ENCODE data around the gene PTPRM. TPM values are rescaled to one million over a fixed set of nuclear protein-coding genes. Genes with fewer than 3 reads are reported as not detected.

PTPRM gene
- total RNA-seq, 1 experiment from 2014 or later: 45.6 TPM

DNA sequence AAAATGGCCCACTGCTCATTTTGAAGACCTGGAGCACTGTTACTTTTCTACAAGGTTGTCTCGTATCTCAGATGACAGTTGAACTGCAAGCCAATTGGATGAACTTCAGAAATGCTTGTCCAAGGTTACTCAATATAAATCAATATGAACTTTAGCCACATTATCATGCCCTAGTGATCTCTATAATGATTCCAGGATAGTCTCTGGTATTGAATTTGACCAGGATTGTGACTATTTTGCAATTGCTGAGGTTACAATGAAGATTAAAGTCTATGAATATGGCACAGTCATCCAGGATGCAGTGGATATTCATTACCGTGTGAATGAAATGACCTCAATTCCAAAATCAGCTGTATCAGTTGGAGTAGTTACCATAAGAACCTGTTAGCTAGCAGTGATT, 846.1 kb downstream of the PTPRM start:
- no peak for TF ChIP-seq EZH2 (IDR thresholded peaks at IDR 0.05; ENCODE audit: low read length, unreplicated experiment)
- no peaks in the 10 kb centered on the region for H3K36me3 ChIP-seq (ENCODE audit: low read depth, low read length)
- intact Hi-C loops (cut with micrococcal nuclease): no loop called here
- no peak for ATAC-seq
- no peaks in the 10 kb centered on the region for H4K20me1 ChIP-seq (ENCODE audit: low read length)
- no peak overlapping the region for H3K9ac ChIP-seq (ENCODE audit: low read length)
- no TSS peak for BruUV-seq (replicated peaks)
- H2AFZ ChIP-seq (ENCODE audit: low read length): no peak overlapping the region
- no peak for DNase-seq
- H3K9me2 ChIP-seq (replicated peaks; ENCODE audit: low read length): no peaks in the 10 kb centered on the region
- H3K4me1 ChIP-seq (ENCODE audit: insufficient read depth, low read length): no peaks in the 10 kb centered on the region
- ChIA-PET CTCF (no interaction called here), POLR2A (ENCODE audit: unreplicated experiment) (no interaction called here)
- H3K4me2 ChIP-seq (ENCODE audit: low read length): no peak overlapping the region
- H3K79me2 ChIP-seq (ENCODE audit: low read length): no peaks in the 10 kb centered on the region
- H3K9me3 ChIP-seq (ENCODE audit: low read length): 0 out of 2 replicates have a peak, but pooled peaks cover 9% of the 10 kb centered on the region
- no peak overlapping the region for H3K27ac ChIP-seq (ENCODE audit: low read length)
- H3K27me3 ChIP-seq (ENCODE audit: low read length): no peaks in the 10 kb centered on the region
- no peak overlapping the region for H3K4me3 ChIP-seq (ENCODE audit: low read length)
- no peaks in the 10 kb centered on the region for H3F3A ChIP-seq (ENCODE audit: low read length, unreplicated experiment)

DNA sequence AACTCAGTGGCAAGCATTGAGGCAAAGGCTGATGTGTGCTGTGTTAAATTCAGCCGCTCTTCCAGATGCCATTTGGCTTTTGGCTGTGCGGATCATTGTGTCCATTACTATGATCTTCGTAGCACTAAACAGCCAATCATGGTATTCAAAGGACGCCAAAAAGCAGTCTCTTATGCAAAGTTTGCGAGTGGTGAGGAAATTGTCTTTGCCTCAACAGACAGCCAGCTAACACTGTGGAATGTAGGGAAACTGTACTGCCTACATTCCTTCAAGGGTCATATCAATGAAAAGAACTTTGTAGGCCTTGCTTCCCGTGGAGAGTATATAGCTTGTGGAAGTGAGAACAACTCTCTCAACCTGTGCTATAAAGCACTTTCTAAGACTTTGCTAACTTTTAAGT, 846.6 kb downstream of the PTPRM start:
- no peak for TF ChIP-seq EZH2phosphoT487 (IDR thresholded peaks at IDR 0.05; ENCODE audit: borderline replicate concordance, low read length)
- TF ChIP-seq EZH2 (IDR thresholded peaks at IDR 0.05; ENCODE audit: low read length, unreplicated experiment): no peak
- TF ChIP-seq, protein P1, sequence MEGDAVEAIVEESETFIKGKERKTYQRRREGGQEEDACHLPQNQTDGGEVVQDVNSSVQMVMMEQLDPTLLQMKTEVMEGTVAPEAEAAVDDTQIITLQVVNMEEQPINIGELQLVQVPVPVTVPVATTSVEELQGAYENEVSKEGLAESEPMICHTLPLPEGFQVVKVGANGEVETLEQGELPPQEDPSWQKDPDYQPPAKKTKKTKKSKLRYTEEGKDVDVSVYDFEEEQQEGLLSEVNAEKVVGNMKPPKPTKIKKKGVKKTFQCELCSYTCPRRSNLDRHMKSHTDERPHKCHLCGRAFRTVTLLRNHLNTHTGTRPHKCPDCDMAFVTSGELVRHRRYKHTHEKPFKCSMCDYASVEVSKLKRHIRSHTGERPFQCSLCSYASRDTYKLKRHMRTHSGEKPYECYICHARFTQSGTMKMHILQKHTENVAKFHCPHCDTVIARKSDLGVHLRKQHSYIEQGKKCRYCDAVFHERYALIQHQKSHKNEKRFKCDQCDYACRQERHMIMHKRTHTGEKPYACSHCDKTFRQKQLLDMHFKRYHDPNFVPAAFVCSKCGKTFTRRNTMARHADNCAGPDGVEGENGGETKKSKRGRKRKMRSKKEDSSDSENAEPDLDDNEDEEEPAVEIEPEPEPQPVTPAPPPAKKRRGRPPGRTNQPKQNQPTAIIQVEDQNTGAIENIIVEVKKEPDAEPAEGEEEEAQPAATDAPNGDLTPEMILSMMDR (conservative IDR thresholded peaks at IDR 0.05; ENCODE audit: low read depth, low read length): no peak
- Histone ChIP-seq H4K20me1 (ENCODE audit: low read length) (no peaks in the 10 kb centered on the region), H3K36me3 (ENCODE audit: low read depth, low read length) (no peaks in the 10 kb centered on the region), H3K9me3 (ENCODE audit: low read length) (0 out of 2 replicates have a peak, but pooled peaks cover 9% of the 10 kb centered on the region), H3K27ac (ENCODE audit: low read length) (no peak overlapping the region), H3F3A (ENCODE audit: low read length, unreplicated experiment) (no peaks in the 10 kb centered on the region), H3K4me1 (ENCODE audit: insufficient read depth, low read length) (no peaks in the 10 kb centered on the region), H3K79me2 (ENCODE audit: low read length) (no peaks in the 10 kb centered on the region), H2AFZ (ENCODE audit: low read length) (no peak overlapping the region), H3K4me3 (ENCODE audit: low read length) (no peak overlapping the region), H3K27me3 (ENCODE audit: low read length) (no peaks in the 10 kb centered on the region), H3K9me2 (replicated peaks; ENCODE audit: low read length) (no peaks in the 10 kb centered on the region), H3K4me2 (ENCODE audit: low read length) (no peak overlapping the region), H3K9ac (ENCODE audit: low read length) (no peak overlapping the region)
- DNase-seq (no peak), ATAC-seq (no peak)
- POLR2A ChIA-PET (ENCODE audit: unreplicated experiment): no interaction called here
- intact Hi-C loops (cut with micrococcal nuclease): no loop called here
- CTCF ChIA-PET: no interaction called here
- no TSS peak for BruUV-seq (replicated peaks)

DNA sequence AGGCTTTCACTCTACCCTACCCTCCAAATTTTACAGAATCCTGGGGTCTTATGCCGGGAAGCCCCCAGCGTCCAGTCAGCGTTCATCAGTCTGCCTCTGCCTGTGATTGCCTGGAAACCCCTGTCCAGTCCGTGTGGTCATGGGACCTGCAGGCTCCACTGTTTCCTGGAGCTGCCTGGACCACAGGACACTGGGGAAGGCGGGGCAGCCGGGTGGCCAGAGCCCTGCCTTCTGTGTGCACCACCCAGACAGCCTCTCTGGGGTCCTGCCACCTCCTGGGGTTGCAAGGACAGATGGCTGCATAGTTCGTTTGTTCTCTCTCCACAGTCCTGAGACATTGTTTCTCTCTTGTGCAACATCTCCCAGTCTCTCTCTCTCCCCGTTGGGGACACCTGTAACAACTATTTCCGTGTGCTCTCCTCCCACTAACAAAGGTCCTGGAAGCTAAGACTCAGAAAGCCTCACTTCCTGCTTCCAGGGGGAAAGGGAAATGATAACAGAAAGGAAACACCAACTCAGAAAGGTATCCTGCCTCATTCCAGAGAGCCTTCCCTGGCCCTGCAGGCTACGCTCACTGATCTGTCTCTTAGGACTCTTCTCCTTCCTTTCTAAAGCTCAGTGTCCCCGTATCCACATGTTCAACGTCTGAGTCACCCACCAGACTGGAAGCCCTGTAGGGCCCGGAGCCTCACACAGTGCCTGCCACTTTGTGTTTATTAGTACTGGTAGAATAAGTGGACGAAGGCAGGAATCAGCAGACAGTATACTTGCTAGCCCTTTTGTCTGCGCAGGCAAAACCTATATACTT, 849.3 kb downstream of the PTPRM start:
- peak; percentile 25 for DNase-seq
- ATAC-seq: peak; percentile 38; the same call in 1 of the 2 replicates

More for the DNA sequence above, 849.3 kb downstream of the PTPRM start:
- Histone ChIP-seq H3K27ac (ENCODE audit: low read length) (no peak overlapping the region), H3K79me2 (ENCODE audit: low read length) (no peaks in the 10 kb centered on the region), H3F3A (ENCODE audit: low read length, unreplicated experiment) (no peaks in the 10 kb centered on the region), H3K4me1 (ENCODE audit: insufficient read depth, low read length) (no peaks in the 10 kb centered on the region), H3K4me2 (ENCODE audit: low read length) (no peak overlapping the region), H3K9me2 (replicated peaks; ENCODE audit: low read length) (no peaks in the 10 kb centered on the region), H3K9me3 (ENCODE audit: low read length) (0 out of 2 replicates have a peak, but pooled peaks cover 4% of the 10 kb centered on the region), H3K36me3 (ENCODE audit: low read depth, low read length) (no peaks in the 10 kb centered on the region), H3K4me3 (ENCODE audit: low read length) (no peak overlapping the region), H4K20me1 (ENCODE audit: low read length) (no peaks in the 10 kb centered on the region), H2AFZ (ENCODE audit: low read length) (peak overlapping the region; percentile 21; the same call in 1 of the 2 replicates), H3K27me3 (ENCODE audit: low read length) (no peaks in the 10 kb centered on the region), H3K9ac (ENCODE audit: low read length) (no peak overlapping the region)
- POLR2A ChIA-PET (ENCODE audit: unreplicated experiment): no interaction called here
- TF ChIP-seq EZH2phosphoT487 (IDR thresholded peaks at IDR 0.05; ENCODE audit: borderline replicate concordance, low read length) (no peak), EZH2 (IDR thresholded peaks at IDR 0.05; ENCODE audit: low read length, unreplicated experiment) (no peak)
- TF ChIP-seq, protein P1 (conservative IDR thresholded peaks at IDR 0.05; ENCODE audit: low read depth, low read length): no peak
- CTCF ChIA-PET: no interaction called here
- intact Hi-C loops (cut with micrococcal nuclease): no loop called here
- no TSS peak for BruUV-seq (replicated peaks)
